IPS-NIHi11 (cell line): ENCODE data around the gene HNRNPH1.
"Not testable (repeated sequence)": the region's sequence is repeated elsewhere in the genome, so short reads cannot be mapped to it uniquely, and the experiment has no call there.

Experiments used
- DNase-seq: peaks from one replicate; pipeline ENCODE4 v3.0.0; 2012; ENCODE audit warnings: mixed read lengths, low spot score

Gene HNRNPH1, protein sequence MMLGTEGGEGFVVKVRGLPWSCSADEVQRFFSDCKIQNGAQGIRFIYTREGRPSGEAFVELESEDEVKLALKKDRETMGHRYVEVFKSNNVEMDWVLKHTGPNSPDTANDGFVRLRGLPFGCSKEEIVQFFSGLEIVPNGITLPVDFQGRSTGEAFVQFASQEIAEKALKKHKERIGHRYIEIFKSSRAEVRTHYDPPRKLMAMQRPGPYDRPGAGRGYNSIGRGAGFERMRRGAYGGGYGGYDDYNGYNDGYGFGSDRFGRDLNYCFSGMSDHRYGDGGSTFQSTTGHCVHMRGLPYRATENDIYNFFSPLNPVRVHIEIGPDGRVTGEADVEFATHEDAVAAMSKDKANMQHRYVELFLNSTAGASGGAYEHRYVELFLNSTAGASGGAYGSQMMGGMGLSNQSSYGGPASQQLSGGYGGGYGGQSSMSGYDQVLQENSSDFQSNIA

DNA sequence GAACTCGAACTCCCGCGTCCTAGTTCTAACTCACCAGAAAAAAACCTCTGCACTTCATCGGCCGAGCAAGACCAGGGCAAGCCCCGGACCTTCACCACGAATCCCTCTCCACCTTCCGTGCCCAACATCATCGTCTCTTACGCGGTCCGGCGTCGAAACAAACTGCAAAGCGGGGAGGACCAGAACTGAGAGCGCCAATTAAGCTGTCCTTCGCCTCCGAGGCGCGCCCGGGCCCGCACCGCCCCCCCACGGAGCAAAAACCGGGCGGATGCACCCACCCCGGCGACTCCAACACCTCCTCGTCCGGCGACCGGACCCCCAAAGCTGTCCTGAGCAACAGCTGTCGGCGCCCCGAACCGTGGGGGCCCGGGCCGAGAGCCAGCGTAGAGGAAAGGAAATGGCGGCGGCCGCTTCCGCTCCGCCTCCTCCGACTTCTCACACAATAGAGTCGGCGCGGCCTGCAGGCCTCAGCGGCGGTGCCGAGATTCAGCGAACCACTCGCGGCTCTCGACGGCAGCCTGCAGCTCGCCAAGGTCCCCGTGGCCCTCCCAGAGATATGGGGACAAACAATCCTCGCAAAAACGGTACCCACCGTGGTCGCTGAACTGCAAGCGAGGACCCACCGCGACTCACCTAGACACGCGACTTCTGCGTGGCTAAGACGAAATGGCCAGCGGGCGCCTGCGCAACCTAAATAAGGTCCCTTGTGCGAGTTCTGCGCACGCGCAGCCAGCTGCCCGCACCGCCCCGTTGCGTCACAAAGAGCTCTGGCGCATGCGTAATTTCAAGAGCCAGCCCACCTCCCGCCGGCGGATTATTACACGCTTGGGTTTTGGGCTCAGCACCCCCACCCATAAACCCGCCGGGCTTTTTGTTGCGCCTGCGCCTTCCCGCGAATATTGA, at the start of gene HNRNPH1:
HNRNPH1 (minus strand) TSS at position 669 of the 903 bp plus-strand sequence; CDS start at position 131, 538 bp downstream.
- DNase-seq = peak; percentile 99

DNA sequence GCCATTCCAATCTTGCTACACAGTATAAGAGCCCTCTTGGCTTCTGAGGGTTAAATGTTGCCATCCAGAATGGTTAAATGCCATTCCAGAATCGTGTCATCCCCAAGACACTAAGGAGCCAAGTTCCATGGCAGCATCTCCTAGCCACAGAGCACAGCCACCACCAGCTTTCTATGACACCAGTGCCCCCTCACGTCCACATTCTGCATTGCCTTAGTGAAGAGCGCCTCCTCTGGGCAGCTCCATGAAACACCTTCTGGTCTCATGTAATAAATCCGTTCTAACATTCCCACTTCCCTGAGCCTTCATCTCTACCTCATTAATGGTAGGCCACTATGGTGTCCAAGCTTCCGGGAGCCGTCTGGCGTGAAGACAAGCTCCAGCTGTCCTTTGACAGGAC, 44.9 kb upstream of the HNRNPH1 start:
- peak; percentile 79 for DNase-seq

DNA sequence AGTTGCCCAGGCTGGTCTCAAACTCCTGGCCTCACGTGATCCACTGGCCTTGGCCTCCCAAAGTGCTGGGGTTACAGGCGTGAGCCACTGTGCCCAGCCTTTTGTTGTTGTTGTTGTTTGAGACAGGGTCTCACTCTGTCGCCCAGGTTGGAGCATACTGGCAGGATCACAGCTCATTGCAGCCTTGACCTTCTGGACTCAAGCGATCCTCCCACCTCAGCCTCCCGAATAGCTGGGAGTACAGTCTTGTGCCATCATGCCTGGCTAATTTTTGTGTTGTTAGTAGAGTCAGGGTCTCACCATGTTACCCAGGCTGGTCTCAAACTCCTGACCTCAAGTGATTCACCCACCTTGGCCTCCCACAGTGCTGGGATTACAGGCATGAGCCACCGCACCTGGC, 38.2 kb upstream of the HNRNPH1 start:
- not testable (repeated sequence) for DNase-seq

DNA sequence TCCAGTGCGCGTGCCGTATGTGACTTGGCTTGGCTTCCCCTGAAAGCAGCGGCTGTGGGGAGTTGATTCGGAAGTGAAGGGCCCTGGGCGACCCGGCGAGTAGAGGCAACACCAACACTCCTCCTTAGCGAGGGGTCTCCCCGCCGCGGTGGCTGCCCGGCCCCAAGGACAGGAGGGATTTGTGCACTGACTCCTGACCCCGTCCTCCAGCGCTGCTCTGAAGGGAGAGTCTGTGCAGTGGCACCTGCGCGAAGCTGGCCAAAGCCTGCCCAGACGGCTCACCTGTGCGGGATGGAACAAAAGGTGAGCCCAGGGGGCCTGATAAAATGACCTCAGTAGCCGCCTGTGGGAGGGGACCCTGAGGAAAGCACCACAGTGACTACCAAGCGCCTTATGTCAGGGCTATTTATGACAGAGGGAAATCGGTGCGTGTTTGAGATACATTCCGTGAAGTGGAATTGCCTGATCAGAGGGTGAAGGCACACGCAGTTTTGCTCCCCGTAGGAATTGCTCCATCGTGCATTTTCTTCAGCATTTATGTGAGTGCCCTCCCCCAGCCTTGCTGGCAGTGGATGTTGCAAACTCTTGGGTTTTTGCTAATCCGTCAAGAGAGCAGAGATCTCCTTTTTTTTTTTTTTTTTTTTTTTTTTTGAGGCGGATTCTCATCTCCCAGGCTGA, 34.8 kb upstream of the HNRNPH1 start:
- not testable (repeated sequence) for DNase-seq

DNA sequence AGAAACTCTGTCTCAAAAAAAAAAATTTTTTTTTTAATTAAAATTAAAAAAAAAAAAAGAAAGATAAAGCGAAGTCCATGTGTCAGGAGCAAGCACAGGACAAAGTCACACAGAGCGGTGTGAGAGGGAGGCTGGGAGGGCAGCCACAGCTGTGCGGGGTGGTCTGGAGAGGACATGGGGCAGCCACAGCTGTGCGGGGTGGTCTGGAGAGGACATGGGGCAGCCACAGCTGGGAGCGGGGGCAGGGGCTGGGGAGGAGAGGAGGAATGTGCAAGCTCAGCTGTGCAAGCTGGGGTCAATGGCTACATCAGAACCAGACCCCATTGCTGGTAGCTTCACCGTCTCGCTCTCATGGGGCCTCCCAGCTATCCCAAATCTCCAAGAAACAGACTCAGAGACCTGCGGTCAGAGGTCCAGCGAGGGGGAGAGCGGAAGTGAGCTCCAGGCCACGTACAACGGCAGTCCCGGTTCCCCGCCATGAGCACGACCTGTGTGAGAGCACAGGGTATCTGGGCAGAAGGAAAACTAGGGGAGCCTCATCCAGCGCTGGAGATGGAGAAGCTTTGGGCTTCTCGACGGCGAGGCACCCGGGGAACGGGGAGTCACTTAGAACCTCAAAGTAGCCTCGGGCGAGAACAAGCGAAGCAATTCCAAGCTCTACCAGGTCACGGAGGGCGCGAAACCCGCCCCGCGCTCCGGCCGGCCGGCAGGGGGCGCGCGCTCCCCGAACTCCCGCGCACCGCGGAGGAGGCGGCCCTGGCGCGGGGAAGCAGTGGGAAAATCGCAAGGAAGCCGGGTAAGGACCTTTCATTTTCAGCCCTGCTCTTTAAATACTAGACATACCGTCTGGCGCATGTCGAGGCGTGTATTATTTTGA, 34.1 kb upstream of the HNRNPH1 start:
- not testable (repeated sequence) for DNase-seq

DNA sequence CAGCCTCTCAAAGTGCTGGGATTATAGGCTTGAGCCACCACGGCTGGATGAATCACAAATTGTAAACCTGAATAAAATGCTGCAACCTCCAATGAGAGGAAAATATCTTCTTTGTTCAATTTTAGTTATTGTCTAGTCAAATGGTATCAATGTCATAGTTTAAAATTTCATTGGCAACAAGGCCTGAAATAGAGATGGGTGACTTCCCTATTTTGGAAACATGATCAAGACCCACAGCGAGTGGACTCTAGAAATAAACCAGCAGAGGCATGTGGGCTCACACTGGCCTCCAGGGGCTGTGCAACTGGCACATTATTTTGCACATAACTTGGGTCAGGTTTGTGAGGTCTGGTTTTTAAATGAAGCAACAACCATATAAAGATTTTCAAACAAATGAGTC, 29.7 kb upstream of the HNRNPH1 start:
- not testable (repeated sequence) for DNase-seq

DNA sequence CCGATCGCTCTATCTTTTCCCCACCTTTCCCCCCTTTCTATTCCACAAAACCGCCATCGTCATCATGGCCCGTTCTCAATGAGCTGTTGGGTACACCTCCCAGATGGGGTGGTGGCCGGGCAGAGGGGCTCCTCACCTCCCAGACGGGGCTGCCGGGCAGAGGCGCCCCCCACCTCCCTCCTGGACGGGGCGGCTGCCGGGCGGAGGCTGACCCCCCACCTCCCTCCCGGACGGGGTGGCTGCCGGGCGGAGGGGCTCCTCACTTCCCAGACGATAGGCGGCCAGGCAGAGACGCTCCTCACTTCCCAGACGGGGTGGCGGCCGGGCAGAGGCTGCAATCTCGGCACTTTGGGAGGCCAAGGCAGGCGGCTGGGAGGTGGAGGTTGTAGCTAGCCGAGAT, 26.8 kb upstream of the HNRNPH1 start:
- not testable (repeated sequence) for DNase-seq

DNA sequence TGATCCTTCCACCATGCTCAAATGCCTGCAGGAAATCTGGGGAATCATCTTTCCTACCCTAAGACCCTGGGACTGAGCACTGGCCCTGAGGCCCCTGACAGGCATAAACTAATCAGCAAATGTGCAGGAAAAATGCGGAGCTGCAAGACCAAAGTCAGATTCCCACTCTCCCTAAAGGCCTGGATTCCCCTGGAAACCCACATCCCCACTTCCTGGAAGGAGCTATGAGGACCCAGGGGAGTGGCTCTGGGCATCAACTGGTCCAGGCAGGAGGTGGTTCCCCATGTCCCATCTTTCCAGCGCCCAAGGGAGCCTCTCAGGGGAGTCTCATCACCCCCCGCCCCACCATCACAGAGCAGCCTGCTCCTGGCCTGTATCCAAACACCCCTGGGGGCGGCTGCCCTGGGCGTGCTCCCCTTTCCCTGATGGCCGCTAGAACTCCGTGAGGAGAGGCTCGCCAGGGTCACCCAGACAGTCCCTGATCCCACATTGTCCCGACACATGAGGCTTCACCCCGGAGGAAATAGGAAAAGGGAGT, 25.8 kb upstream of the HNRNPH1 start:
- not testable (repeated sequence) for DNase-seq

DNA sequence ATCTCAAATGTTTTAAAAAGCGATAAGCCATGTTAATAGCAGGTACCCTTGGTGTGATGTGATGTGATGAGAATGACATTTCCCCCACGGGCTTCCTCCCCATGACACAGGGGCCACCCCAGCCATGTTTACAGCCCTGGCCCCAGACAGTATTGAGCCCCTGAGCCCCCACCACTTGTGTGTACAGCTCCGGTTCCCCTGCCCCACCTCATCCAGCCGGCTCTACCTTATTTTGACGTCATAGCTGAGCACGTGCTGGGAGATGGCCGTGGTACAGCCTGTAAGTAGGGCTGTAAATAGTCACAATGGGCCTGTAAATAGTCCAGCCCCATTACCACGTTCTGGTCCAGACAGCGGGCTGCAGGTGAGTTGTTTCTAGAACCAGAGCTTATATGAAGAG, 24.9 kb upstream of the HNRNPH1 start:
- no peak for DNase-seq

DNA sequence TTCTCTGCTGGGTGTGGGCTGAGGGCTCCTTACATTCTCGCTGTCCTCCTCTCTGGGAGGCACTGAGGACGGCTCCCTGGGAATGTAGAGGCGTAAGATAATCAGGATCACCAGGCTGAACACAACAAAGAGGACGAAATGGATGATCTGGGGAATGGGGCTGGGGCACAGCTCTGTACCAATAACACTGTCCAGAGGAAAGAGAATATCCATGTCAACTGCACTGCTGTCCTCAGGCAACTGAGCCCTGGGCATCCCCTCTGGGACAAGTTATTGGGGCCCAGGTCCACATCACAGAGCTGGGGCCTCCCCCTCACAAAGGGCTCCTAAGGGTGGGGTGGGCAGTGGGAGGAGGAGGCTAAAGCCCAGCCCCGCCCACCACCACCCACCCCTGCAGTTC, 21.3 kb upstream of the HNRNPH1 start:
- DNase-seq = not testable (repeated sequence)

DNA sequence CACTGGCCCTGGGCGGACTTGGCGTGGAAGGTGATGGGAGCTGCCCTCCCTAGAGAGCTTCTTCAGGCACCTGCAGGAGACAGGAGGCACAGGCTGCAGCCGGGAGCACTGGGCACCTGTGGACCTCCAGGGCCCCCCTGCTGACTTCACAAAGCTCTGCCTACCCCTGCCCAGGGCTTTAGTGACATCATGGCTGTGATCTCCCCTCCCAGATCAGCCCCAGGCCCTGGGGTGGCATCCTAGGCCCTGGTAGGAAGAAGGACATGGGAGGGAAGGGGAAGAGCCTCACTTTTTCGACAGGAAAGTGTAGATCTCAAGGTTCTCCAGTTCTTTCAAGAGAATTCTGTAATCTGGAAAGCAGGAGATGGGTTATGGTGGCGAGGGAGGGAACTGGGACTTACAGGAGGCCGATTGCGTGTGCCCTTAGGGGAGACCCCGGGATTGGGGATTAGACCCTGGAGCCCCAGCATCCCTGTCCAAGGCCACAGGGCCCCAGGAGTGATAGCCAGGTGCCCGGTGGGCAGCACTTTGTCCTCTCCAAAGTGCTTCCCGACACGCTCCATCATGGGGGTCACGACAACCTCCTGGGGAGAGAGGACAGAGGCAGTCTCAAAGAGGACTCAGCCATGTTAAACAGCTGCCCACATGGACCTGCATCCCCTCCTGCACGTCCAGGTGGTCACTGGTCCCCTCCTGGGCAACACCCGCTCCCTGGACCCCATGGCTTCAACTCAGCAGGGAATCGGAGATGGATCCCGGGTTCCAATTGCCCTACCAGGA, 19.9 kb upstream of the HNRNPH1 start:
- DNase-seq = not testable (repeated sequence)

DNA sequence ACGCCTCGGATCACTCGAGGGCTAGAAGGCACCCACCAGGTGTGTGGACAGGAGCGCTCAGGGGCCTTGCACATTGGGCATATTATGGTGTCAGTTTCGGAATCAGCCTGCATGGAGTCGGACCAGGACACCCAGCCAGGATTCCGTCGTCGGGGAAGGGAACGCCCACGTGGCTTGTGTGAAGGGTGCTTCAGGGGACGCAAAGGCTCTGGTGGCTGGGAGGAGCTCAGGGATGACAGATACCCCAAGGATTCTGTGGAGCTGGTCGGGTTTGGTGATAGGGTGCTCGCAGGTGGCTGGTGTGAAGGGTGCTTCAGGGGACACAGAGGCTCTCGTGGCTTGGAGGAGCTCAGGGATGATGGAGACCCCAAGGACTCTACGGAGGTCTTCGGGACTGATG, 19.2 kb upstream of the HNRNPH1 start:
- DNase-seq = not testable (repeated sequence)

DNA sequence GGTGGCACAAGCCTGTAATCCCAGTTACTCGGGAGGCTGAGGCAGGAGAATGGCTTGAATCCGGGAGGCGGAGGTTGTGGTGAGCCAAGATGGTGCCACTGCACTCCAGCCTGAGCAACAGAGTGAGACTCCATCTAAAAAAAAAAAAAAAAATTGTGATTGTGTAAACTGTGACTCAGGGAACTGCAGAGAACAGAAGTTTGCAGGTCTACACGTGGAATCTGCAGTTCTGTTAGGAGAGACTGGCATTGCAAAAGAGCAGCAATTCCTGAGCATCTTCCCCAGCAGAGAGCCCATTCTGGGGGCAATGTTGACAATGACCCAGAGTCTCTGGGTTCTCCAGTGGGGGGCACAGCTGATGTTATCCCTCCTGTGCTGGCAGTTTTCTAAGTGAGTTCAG, 18.3 kb upstream of the HNRNPH1 start:
- not testable (repeated sequence) for DNase-seq

DNA sequence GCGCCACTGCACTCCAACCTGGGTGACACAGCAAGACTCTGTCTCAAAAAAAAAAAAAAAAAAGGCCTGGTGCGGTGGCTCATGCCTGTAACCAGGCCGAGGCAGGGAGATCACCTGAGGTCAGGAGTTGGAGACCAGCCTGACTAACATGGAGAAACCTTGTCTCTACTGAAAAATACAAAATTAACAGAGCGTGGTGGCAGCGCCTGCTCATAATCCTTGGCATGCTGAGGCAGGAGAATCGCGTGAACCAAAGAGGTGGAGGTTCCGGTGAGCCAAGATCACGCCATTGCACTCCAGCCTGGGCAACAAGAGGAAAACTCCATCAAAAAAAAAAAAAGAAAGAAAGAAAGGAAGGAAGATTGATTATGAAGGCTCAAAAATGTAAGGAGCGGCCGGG, 15.8 kb upstream of the HNRNPH1 start:
- not testable (repeated sequence) for DNase-seq

DNA sequence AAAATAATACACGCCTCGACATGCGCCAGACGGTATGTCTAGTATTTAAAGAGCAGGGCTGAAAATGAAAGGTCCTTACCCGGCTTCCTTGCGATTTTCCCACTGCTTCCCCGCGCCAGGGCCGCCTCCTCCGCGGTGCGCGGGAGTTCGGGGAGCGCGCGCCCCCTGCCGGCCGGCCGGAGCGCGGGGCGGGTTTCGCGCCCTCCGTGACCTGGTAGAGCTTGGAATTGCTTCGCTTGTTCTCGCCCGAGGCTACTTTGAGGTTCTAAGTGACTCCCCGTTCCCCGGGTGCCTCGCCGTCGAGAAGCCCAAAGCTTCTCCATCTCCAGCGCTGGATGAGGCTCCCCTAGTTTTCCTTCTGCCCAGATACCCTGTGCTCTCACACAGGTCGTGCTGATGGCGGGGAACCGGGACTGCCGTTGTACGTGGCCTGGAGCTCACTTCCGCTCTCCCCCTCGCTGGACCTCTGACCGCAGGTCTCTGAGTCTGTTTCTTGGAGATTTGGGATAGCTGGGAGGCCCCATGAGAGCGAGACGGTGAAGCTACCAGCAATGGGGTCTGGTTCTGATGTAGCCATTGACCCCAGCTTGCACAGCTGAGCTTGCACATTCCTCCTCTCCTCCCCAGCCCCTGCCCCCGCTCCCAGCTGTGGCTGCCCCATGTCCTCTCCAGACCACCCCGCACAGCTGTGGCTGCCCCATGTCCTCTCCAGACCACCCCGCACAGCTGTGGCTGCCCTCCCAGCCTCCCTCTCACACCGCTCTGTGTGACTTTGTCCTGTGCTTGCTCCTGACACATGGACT, 11.1 kb upstream of the HNRNPH1 start:
- DNase-seq = not testable (repeated sequence)

DNA sequence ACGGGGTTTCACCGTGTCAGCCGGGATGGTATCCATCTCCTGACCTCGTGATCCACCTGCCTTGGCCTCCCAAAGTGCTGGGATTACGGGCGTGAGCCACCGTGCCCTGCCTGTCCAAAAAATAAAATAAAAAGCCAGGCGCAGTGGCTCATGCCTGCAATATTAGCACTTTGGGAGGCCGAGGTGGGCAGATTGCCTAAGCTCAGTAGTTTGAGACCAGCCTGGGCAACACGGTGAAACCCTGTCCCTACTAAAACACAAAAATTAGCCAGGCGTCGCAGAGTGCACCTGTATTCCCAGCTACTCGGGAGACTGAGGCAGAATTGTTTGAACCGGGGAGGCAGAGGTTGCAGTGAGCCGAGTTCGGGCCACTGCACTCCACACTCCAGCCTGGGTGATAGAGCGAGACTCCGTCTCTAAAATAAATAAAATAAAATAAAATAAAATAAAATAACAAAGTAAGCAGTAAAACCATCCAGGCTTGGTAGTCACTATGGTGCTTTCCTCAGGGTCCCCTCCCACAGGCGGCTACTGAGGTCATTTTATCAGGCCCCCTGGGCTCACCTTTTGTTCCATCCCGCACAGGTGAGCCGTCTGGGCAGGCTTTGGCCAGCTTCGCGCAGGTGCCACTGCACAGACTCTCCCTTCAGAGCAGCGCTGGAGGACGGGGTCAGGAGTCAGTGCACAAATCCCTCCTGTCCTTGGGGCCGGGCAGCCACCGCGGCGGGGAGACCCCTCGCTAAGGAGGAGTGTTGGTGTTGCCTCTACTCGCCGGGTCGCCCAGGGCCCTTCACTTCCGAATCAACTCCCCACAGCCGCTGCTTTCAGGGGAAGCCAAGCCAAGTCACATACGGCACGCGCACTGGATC, 10.3 kb upstream of the HNRNPH1 start:
- not testable (repeated sequence) for DNase-seq

DNA sequence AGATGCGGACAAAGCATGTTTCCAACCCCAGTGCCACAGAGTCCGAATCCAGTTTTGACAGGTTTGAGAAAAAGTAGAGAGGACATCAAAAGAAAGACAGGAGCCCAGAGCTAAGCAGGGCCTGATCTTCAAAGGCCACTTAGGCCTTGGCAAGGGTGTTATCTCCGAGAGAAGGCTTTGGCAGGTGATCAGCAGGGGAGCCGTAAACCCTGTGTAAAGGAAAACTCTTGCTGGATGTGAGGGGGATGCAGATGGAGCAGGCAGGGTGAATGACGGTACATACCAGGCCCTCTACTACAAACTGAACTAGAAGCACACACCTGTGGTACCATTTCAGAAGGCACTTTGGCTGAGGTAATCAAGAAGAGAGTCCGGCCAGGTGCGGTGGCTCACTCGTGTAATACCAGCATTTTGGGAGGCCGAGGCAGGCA, 1.4 kb upstream of the HNRNPH1 start:
- DNase-seq = no peak
